Measurements from ENCODE around the gene TIMM9.

- TF ChIP-seq CTCF (IDR thresholded peaks at IDR 0.05 in 4 of 5, conservative IDR thresholded peaks at IDR 0.05 in 1 of 5) (no peak), POLR2A (IDR thresholded peaks at IDR 0.05) (no peak)
Measured at GRCh38 chr14:58466459-58466858, 39.1 kb upstream of the TIMM9 start.

Measured in gastrocnemius medialis (tissue), 4 donors.